ENCODE measurements around the gene CCND1.
A peak's percentile ranks its signal among the peaks of the same experiment; 100 is the strongest.

Gene CCND1

DNA sequence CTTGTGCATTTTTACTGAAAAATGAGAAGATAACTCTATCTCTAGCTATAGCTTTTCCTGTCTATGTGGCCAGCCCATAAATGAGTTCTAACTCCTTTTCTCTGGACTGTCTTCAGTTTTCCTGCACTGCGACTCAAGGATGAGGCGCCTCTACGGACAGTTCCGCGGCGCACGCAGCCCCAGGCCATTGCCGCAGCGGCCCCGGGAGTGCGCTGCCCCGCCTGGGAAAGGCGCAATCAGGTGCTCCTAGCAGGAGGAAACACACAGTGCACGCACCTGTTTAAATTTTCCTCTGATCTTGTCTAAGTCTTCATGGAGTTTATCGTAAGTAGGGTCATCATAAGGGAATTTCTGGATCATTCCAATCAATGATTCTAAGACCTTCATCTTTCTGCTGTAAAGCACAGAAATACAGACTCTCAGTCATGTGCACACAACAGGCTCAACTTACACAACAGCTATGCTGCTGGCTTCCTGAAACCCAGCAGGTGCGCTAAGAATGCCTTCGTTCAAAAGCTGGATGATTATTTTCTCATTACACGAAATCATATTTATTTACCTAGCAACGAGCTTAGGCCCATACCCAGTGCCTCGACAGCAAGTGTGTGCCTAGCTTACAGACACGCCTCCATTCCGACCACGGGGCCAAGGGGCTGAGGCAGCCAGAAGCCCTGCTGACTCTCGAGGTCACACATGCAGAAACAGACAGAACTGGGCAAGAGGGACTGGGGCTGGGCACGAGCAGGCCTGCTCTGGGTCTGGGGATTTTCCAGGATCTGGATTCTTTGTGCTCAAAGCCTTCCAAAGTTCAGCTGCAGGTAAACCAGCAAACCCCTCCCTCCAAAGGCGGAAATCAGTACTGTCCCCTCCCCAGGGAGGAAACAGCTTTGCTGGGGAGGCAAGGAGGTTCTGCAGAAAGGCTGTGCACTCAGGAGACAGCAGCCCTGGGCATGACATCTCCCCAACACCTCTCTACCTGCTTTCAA, 27.0 kb downstream of the CCND1 start:
- Mint-ChIP-seq H3K36me3 (peaks cover 15% of the 10 kb centered on the region), H3K4me3 (no peak overlapping the region), H3K9me3 (no peaks in the 10 kb centered on the region), H3K4me1 (peaks cover 4% of the 10 kb centered on the region), H3K27me3 (no peaks in the 10 kb centered on the region), H3K27ac (no peak overlapping the region)
- DNase-seq (ENCODE audit: low spot score in 2 of 2) (no peak), ATAC-seq (ENCODE audit: low read depth) (no peak)

DNA sequence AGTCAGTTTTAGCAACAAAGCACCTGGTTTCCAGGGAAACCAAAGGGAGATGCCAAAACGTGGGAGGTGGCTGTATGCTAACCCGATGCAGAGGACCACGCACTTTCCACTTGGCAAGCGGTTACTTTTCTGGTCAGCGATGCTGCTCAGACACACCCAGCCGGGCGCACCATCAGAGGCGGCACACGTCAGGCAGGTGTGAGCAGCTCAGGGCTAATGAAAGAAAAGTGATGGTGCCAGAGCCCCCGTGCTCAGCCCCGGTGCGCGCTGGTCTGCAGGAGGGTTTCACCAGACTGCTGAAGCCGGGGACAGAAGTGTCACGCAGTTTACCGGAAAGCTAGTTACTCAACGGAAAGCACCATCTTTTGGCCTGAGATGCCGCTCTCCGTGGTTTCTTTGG, 28.5 kb downstream of the CCND1 start:
- Mint-ChIP-seq H3K27ac (no peak overlapping the region), H3K4me1 (peaks cover 9% of the 10 kb centered on the region), H3K9me3 (no peaks in the 10 kb centered on the region), H3K4me3 (no peak overlapping the region), H3K36me3 (peaks cover 17% of the 10 kb centered on the region), H3K27me3 (no peaks in the 10 kb centered on the region)
- DNase-seq (ENCODE audit: low spot score in 2 of 2) (no peak), ATAC-seq (ENCODE audit: low read depth) (no peak)

DNA sequence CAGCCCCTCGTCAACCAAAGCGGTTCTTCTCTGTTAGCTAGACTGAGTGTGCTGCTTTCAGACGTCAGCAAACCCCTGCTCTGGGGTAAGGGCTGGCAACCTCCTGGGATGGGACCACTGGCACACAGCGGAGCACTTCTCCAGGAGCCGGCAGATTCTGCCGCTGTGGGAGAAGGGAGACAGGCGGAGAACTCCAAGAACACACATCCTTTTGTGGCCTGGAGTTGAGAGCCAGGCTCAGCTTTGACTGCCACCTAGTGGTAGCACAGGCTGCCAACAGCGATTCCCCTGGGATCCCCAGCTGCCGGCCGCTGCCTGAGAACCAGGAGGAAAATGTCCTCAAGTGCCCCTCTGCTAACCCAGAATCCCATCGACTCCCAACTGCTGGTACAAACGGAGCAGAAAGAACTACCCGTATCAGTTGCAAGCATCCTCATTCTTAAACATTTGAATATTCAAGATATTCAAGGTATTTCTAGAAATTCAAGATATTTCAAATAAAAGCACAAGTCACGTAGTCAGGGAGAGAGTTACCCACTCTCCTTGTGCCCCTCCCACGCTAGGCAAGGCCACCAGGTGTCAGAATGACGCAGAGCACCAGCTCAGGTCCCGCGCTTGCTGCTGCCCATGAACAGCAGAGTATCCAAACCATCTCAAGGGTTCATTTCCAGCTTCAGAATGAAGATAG, 29.3 kb downstream of the CCND1 start:
- no peak overlapping the region for H3K27ac Mint-ChIP-seq
- peak; percentile 23 for ATAC-seq (ENCODE audit: low read depth)
- H3K27me3 Mint-ChIP-seq, result no peaks in the 10 kb centered on the region
- peaks cover 15% of the 10 kb centered on the region for H3K36me3 Mint-ChIP-seq
- H3K4me3 Mint-ChIP-seq, result no peak overlapping the region
- DNase-seq (ENCODE audit: low spot score in 2 of 2), result peak; percentile 70 to 75
- H3K4me1 Mint-ChIP-seq, result peaks cover 9% of the 10 kb centered on the region
- no peaks in the 10 kb centered on the region for H3K9me3 Mint-ChIP-seq

DNA sequence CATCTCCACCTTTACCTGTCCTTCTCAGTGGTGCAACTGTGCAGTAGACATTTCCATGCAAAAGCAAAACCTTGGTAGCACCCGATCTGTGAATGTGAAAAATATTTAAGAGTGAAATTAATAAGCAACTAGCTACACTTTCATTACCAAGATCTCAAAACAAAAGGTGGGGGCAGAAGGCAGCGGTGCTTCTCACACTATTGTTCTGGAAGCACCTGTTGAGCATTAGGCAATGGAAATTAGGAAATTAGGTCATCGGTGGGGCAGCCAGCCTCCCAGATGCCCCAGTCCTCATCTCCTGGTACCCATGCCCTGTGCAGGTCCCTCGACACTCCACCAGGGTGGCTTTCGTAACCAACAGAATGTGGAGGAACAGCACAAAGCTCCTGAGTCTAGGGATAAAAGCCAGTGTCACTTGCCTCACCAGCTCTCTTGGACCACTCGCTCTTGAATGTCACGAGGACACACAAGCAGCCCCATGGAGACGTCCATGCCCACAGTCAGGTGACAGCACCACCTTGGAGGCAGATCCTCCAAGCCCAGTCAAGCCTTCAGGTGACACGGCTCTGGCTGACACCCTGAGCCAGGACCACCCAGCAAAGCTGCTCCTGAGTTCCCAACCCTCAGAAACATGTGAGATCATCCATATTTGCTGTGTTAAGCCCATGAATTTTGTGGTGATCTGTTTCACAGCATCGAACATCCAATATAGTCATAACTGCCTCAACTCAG, 30.9 kb downstream of the CCND1 start:
- Mint-ChIP-seq H3K4me1 (peaks cover 12% of the 10 kb centered on the region), H3K9me3 (no peaks in the 10 kb centered on the region), H3K27me3 (no peaks in the 10 kb centered on the region), H3K4me3 (no peak overlapping the region), H3K36me3 (peaks cover 15% of the 10 kb centered on the region), H3K27ac (no peak overlapping the region)
- ATAC-seq (ENCODE audit: low read depth), result no peak
- no peak for DNase-seq (ENCODE audit: low spot score in 2 of 2)

DNA sequence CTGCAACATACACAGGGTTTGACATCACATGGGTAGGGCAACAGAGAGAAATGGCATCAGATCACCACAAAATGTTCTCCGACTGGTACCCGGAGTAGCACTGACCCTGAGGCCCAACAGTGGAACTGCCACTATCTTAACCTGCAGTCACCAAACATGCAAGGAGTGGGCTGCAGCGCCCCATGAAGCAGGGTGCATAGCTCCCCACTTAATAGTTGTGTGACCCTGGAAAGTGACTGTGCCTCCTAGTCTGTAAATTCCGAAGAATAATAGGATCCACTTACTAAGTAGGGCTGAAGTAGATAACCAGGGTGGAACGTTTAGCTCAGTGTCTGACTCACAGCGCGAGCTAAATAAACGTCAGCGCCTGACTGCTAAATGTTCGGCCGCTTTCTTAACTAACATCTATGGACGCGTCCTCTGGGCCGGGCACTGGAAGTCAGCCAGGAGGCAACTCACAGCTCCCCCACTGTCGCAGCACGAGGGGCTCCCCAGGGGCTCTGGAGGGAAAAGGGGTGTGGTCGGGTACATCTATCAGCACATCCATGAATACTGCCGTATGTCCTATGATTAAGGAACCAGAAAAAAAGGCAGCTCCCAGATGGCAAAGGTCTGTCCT, 33.4 kb downstream of the CCND1 start:
- Mint-ChIP-seq H3K36me3 (peaks cover 6% of the 10 kb centered on the region), H3K9me3 (no peaks in the 10 kb centered on the region), H3K27ac (peak overlapping the region; percentile 96), H3K27me3 (no peaks in the 10 kb centered on the region), H3K4me1 (peaks cover 10% of the 10 kb centered on the region), H3K4me3 (peak overlapping the region; percentile 98)
- DNase-seq (ENCODE audit: low spot score in 2 of 2) (no peak), ATAC-seq (ENCODE audit: low read depth) (no peak)

DNA sequence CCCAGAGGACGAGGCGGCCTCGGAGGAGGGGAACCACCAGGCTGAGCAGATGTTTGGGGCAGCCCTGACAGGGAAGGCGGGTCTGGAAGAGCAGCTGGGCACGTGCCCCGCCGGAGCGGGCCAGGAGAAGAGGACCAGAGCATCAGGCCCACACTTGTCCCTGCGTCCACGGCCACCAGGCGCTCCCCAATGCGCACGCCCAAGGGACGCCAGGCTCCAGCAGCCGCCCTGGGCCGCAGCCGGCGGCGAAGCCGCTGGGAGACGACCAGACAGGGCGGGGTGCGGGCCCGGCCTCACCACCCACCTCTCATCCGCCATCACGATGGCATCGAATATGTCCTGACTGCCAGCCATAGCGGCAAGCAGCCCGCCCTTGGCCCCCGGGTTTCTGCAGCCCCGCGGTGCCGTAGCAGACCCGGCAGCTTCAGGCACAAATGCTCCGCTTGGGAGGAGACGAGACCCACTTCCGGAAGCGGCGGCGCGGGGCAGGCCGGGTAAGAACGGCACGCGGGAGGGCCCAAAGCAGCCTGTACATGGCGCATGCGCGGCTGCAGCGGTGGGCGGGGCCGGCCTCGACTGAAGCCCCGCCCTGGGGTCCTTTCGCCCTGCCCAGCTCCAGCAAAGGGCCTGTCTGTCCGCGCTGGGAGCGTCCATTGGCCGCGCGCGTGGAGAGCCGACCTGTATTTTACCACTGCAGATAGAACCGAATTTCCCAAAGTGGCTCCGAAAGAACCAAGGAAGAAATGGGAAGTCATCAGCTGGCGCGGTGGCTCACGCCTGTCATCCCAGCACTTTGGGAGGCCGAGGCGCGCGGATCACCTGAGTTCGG, 34.1 kb downstream of the CCND1 start, which contains the start of gene LTO1:
Gene LTO1, minus strand, starts transcription at position 468 of the 829 bp plus-strand sequence. Its CDS starts 114 bp downstream, at position 354.
- DNase-seq (ENCODE audit: low spot score in 2 of 2) (peak; percentile 90 to 92), ATAC-seq (ENCODE audit: low read depth) (peak; percentile 92)
- Mint-ChIP-seq H3K27me3 (no peaks in the 10 kb centered on the region), H3K4me1 (peaks cover 10% of the 10 kb centered on the region), H3K9me3 (no peaks in the 10 kb centered on the region), H3K27ac (peak within 1 kb of the TSS; percentile 96), H3K4me3 (peak within 1 kb of the TSS; percentile 98), H3K36me3 (peaks cover 6% of the 10 kb centered on the region)

DNA sequence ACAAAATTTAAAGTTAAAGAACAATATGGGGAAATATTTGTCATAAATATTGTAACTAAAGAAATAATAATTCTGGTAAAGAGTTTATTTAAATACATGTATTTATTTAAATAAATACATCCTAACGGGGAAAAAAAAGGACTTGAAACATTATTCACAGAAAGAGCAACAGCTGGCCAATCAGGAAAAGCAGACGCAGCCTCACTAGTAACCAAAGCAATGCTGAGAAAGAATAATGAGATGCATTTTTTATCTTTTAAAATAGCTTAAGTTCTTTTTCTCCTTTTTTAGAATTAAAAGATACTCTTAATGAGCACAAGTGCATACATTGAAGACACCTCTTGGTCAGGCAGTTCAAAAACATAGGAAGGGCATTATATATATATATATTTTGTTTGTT, 36.8 kb downstream of the CCND1 start:
- peaks cover 7% of the 10 kb centered on the region for H3K4me1 Mint-ChIP-seq
- H3K4me3 Mint-ChIP-seq, result no peak overlapping the region
- H3K36me3 Mint-ChIP-seq, result peaks cover 2% of the 10 kb centered on the region
- H3K9me3 Mint-ChIP-seq, result no peaks in the 10 kb centered on the region
- ATAC-seq (ENCODE audit: low read depth) (no peak), DNase-seq (ENCODE audit: low spot score in 2 of 2) (no peak)
- no peak overlapping the region for H3K27ac Mint-ChIP-seq
- no peaks in the 10 kb centered on the region for H3K27me3 Mint-ChIP-seq

DNA sequence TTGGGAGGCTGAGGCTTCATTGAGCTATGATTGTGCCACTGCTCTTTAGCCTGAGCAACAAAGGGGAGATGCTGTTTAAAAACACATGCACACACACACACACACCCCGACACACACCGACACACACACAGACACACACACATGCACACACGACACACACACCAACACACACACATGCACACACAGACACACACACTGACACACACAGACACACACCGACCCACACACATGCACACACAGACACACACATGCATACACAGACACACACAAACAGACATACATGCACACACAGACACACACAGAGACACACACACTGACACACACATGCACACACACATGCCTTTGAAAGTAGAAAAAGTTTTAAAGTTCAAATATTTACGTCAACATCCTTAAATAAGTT, 39.7 kb downstream of the CCND1 start:
- ATAC-seq (ENCODE audit: low read depth) (no peak), DNase-seq (ENCODE audit: low spot score in 2 of 2) (no peak)
- Mint-ChIP-seq H3K27ac (no peak overlapping the region), H3K9me3 (no peaks in the 10 kb centered on the region), H3K36me3 (no peaks in the 10 kb centered on the region), H3K4me3 (no peak overlapping the region), H3K27me3 (peaks cover 1% of the 10 kb centered on the region), H3K4me1 (peaks cover 3% of the 10 kb centered on the region)

DNA sequence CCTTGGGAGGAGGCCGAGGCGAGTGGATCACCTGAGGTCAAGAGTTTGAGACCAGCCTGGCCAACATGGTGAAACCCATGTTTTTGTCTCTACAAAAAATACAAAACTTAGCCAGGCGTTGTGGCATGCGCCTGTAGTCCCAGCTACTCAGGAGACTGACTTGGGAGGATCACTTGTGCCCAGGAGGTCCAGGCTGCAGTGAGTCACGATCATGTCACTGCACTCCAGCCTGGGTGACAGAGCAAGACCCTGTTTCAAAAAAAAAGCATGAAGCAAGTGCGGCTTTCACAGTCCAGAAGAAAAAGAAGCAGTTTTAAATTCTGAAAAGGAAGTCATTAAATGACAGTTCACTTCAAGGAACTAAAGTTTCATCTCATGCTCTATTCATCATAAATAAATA, 41.3 kb downstream of the CCND1 start:
- peaks cover 4% of the 10 kb centered on the region for H3K27me3 Mint-ChIP-seq
- peaks cover 3% of the 10 kb centered on the region for H3K4me1 Mint-ChIP-seq
- H3K9me3 Mint-ChIP-seq, result no peaks in the 10 kb centered on the region
- no peaks in the 10 kb centered on the region for H3K36me3 Mint-ChIP-seq
- no peak overlapping the region for H3K4me3 Mint-ChIP-seq
- no peak overlapping the region for H3K27ac Mint-ChIP-seq
- ATAC-seq (ENCODE audit: low read depth), result no peak
- DNase-seq (ENCODE audit: low spot score in 2 of 2), result no peak

DNA sequence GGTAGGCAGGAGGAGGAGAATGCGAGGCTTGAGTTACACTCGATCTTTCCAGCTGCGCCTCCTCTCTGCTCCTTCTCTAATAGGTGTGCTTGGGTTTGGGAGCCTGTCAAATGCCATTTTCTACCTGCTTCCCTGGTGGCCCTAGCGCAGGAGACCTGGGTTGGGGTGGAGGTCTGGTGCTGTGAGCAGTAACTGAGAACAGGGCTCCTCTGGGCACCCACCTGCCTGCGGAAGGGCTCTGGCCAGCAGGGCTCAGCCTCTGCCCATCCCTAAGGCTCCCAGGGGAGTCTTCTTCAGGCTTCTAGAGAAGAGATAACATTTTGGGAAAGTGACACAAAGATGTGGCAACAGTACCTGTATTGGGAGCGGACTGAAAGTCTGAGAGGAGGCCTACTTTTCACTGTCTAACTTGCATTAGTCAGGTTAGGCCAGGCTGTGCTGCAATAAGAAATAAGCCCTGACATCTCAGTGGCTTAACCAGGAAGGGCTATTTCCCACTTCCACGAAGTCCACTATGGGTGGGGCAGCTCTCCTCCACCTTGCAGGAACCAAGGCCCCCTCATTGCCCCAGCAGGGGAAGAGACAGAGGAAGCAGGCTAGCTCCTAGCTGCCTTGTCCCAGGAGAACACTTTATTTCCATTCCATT, 41.8 kb downstream of the CCND1 start:
- Mint-ChIP-seq H3K9me3 (no peaks in the 10 kb centered on the region), H3K4me3 (no peak overlapping the region), H3K27ac (no peak overlapping the region), H3K4me1 (peaks cover 3% of the 10 kb centered on the region), H3K27me3 (peaks cover 4% of the 10 kb centered on the region), H3K36me3 (no peaks in the 10 kb centered on the region)
- ATAC-seq (ENCODE audit: low read depth), result no peak
- DNase-seq (ENCODE audit: low spot score in 2 of 2), result no peak

DNA sequence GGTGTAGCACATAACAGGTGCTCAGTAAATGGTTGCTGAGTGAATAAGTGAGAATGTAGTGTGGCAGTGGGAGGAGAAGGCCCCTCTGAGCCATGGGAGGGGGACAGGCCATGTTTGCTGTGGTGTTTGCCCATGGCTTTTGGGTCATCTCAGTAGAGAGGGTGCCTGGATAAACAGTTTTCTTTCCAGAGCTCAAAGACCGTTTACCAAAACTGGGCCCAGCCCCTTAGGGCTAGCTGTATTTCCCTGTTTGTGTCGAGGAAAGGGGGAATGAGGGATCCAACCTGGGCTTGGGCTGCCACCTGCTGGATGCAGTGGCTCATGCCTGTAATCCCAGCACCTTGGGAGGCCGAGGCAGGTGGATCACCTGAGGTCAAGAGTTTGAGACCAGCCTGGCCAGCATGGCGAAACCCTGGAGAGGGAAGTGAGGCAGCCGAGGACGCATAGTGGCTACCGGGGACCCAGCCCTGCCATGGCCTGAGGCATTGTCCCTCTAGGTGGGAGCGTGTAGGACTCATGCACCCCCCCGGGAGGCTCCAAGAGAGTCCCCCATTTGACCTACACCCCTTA, 42.9 kb downstream of the CCND1 start:
- H3K9me3 Mint-ChIP-seq, result no peaks in the 10 kb centered on the region
- H3K4me3 Mint-ChIP-seq, result no peak overlapping the region
- H3K27ac Mint-ChIP-seq, result no peak overlapping the region
- peaks cover 10% of the 10 kb centered on the region for H3K27me3 Mint-ChIP-seq
- H3K4me1 Mint-ChIP-seq, result peaks cover 3% of the 10 kb centered on the region
- DNase-seq (ENCODE audit: low spot score in 2 of 2) (no peak), ATAC-seq (ENCODE audit: low read depth) (no peak)
- no peaks in the 10 kb centered on the region for H3K36me3 Mint-ChIP-seq

DNA sequence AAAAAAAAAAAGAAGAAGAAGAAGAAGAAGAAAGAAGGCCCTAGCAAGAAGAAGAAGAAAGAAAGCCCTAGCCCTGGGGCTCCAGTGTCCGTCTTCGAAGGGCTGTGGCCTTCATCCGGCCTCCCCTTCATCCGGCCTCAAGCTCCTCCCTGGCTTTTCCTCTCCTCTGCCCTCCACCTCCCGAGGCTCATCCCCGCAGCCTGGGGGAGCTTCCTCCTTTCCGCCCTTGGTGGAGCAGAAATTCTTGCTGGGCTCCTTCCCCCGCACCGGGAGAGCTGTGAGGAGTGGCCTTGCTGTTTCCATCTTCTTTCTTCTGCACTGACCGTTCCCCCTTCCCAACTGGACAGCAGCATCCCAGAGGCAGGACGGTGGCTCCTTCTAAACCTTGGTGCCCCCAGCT, 43.7 kb downstream of the CCND1 start:
- H3K36me3 Mint-ChIP-seq, result no peaks in the 10 kb centered on the region
- ATAC-seq (ENCODE audit: low read depth) (no peak), DNase-seq (ENCODE audit: low spot score in 2 of 2) (no peak)

More for the DNA sequence above, 43.7 kb downstream of the CCND1 start:
- Mint-ChIP-seq H3K4me3 (no peak overlapping the region), H3K4me1 (peaks cover 3% of the 10 kb centered on the region), H3K27me3 (peaks cover 12% of the 10 kb centered on the region), H3K9me3 (no peaks in the 10 kb centered on the region), H3K27ac (no peak overlapping the region)
